GM10248 (cell line): ENCODE data around the gene GALNT15.

Experiments
- CTCF ChIA-PET: fragments of 300-600 bp; sonication (Branson Sonifier 250); formaldehyde crosslinking; extraction: SDS; loops from one replicate; lab custom pipeline; 2021; ENCODE audit warnings: antibody characterized with exemption; lab: Yijun Ruan, JAX
- POLR2A ChIA-PET: fragments of 350-650 bp; sonication (Branson Sonifier 250); formaldehyde crosslinking; extraction: SDS; loops from one replicate; lab custom pipeline; 2020; ENCODE audit warnings: antibody characterized with exemption; lab: Yijun Ruan, JAX
- DNase-seq: peaks from one replicate; pipeline ENCODE4 v3.0.0; 2012; ENCODE audit errors: extremely low spot score
- CTCF ChIP-seq: IDR thresholded peaks from 2 replicates; pipeline ENCODE4 v1.5.1; 2012; ENCODE audit warnings: mild to moderate bottlenecking, low read depth; ENCODE audit errors: extremely low read depth, missing control alignments, control extremely low read depth

Gene GALNT15

GRCh38 chr3:16177962-16178627, 3.6 kb downstream of the GALNT15 start:
- ChIA-PET POLR2A (no interaction called here), CTCF (interaction anchor here (0.5 to 11.7 kb wide), 34 partner anchors 11 to 976 kb away, joined by 3 to 112 read pairs (median 3); no protein-coding TSS in a partner anchor)
- peak; percentile 81 for DNase-seq
- TF ChIP-seq CTCF: peak; percentile 96

- no peak for TF ChIP-seq CTCF
- no peak for DNase-seq
- POLR2A ChIA-PET: no interaction called here
- CTCF ChIA-PET: interaction anchor here (0.5 to 11.7 kb wide), 34 partner anchors 11 to 976 kb away, joined by 3 to 112 read pairs (median 3); no protein-coding TSS in a partner anchor
Measured at GRCh38 chr3:16178628-16178988, 4.1 kb downstream of the GALNT15 start.

GRCh38 chr3:16179261-16179660, 4.8 kb downstream of the GALNT15 start:
- TF ChIP-seq CTCF: no peak
- DNase-seq: no peak
- POLR2A ChIA-PET: no interaction called here
- CTCF ChIA-PET: interaction anchor here (0.7 to 11.7 kb wide), 14 partner anchors 10 to 551 kb away, joined by 3 to 112 read pairs (median 4); no protein-coding TSS in a partner anchor

GRCh38 chr3:16179771-16180736, 5.6 kb downstream of the GALNT15 start:
- ChIA-PET CTCF (interaction anchor here (0.7 to 11.7 kb wide), 13 partner anchors 9 to 549 kb away, joined by 3 to 112 read pairs (median 4); no protein-coding TSS in a partner anchor), POLR2A (no interaction called here)
- DNase-seq: no peak
- no peak for TF ChIP-seq CTCF

GRCh38 chr3:16180737-16181134, 6.3 kb downstream of the GALNT15 start:
- TF ChIP-seq CTCF: no peak
- POLR2A ChIA-PET: no interaction called here
- CTCF ChIA-PET: interaction anchor here (0.7 to 11.7 kb wide), 6 partner anchors 8 to 365 kb away, joined by 3 to 112 read pairs (median 4); no protein-coding TSS in a partner anchor
- no peak for DNase-seq

GRCh38 chr3:16181361-16181760, 6.9 kb downstream of the GALNT15 start:
- DNase-seq: no peak
- CTCF ChIA-PET: interaction anchor here (0.7 to 11.7 kb wide), 6 partner anchors 8 to 366 kb away, joined by 3 to 112 read pairs (median 4); no protein-coding TSS in a partner anchor
- POLR2A ChIA-PET: interaction anchor here (0.6 kb wide), 1 partner anchor 312 kb away, joined by 5 read pairs; no protein-coding TSS in a partner anchor
- no peak for TF ChIP-seq CTCF
